IPS DF 4.7 (cell line): ENCODE results near the gene TEX51.

Source experiments
- DNase-seq: peaks from one replicate; pipeline ENCODE4 v3.0.0-alpha.2; 2013; ENCODE audit warnings: low spot score; ENCODE audit errors: extremely low read depth

TEX51 gene

DNA sequence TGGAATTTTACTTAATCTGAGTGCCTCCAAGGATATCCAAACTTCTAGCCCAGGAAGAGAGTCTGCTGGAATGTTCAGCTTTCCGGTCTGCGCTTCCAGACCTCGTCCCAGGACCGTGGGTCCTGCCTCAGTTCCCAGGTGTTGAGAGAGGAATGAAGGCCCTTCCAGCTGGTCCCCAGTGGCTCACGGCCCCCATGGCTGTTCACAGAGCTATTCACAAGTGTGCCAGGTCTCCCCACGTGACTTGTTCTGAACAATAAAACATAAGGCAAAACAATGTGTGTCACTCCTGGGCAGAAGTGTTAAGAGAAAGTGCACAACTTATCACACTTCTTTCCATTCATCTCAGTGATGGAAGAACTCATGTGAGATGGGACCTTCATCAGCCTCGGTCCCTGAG is 20.1 kb upstream of the TEX51 start:
- no peak for DNase-seq

DNA sequence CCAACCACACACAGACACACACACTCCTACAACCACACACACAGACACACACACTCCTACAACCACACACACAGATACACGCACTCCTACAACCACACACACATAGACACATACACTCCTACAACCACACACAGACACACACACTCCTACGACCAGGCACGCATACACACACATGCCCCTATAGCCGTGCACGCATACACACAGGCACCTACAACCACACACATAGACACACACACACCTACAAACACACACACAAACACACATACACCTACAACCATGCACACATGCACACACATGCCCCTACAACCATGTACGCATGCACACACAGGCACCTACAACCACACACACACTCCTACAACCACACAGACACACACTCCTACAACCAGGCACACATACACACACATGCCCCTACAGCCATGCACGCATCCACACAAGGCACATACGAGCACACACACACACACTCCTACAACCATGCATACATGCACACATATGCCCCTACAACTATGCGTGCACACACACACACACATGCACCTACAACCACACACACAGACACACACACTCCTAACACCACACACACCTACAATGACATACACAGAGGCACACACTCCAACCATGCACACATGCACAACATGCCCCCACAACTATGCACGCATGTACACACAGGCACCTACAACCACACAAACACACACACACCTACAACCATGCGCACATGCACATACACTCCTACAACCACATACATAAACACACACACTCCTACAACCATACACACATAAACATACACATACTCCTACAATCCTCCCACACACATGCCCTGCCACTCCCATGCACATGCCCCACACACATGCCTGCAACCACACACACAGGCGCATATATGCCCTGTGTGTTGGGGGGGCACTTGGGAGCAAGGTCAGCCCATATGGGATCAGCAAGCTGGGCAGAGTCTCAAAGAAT is 19.1 kb upstream of the TEX51 start:
- no peak for DNase-seq

DNA sequence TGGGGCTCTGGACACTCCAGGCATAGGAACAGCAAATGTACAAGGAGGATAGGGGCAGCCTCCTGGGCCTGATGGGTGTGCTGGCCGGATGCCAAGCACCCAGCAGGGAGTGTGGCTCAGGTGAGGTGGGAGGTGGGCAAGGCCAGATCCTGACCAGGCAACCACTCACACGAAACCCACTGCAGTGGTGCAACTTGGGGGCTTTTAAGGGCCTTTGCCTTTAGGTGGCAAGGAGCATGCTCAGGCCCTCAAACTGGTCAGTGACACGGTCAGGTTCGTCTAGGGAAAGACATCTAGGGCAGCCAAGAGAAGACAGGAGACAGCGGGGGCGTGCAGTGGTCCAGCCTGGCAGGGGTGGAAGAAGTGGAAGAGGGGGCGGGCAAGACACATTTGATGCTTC is 18.4 kb upstream of the TEX51 start:
- DNase-seq: no peak

DNA sequence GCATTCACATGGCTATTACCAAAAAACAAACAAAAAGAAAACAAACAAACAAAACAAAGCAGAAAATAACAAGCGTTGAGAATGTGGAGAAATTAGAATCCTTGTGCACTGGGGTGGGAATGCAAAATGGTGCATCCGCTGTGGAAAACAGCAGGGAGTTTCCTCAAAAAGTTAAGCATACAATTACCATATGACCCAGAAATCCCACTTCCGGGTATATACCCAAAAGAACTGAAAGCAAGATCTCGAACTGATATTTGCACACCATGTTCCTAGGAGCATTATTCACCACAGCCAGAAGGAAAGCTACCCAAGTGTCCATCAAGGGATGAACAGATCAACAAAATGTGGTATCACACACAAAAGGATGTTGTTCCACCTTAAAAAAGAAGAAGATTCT is 17.9 kb upstream of the TEX51 start:
- no peak for DNase-seq

DNA sequence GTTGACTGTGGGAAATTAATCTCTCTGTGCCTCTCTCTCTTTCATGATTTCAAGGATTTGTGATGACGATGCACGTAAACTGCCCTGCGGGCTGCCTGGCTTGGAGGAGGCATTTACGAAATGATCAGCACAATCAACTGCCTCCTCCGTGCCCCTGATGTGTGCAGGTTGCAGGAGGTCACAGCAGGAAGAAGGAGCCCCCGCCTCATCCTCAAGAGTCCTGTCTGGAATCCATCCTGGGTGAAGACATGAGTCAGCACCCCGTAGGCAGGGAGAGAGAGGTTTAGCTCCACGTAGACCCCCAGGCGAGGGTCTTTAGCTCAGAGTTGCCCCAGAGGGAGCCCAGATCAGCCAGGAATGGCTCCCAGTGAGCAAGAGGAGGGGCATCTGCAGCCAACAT is 17.1 kb upstream of the TEX51 start:
- DNase-seq: no peak

DNA sequence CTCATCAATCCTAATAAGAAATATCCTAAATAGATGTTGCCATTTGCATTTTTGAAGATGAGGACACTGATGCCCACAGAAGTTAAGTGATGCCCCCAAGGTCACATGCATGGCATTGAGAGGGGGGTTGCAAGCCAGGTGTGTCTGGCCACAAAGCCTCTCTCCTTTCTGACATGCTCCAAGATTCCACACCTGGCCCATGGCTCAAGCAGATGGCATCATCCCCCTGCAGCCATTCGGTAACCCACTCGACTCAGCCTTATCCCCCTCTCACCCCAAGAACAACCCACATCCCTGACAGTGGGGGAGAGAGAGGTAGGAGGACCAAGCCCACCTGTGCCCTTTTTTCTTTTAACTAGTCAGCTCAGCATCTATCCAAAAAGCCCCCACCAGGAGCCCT is 16.5 kb upstream of the TEX51 start:
- no peak for DNase-seq

DNA sequence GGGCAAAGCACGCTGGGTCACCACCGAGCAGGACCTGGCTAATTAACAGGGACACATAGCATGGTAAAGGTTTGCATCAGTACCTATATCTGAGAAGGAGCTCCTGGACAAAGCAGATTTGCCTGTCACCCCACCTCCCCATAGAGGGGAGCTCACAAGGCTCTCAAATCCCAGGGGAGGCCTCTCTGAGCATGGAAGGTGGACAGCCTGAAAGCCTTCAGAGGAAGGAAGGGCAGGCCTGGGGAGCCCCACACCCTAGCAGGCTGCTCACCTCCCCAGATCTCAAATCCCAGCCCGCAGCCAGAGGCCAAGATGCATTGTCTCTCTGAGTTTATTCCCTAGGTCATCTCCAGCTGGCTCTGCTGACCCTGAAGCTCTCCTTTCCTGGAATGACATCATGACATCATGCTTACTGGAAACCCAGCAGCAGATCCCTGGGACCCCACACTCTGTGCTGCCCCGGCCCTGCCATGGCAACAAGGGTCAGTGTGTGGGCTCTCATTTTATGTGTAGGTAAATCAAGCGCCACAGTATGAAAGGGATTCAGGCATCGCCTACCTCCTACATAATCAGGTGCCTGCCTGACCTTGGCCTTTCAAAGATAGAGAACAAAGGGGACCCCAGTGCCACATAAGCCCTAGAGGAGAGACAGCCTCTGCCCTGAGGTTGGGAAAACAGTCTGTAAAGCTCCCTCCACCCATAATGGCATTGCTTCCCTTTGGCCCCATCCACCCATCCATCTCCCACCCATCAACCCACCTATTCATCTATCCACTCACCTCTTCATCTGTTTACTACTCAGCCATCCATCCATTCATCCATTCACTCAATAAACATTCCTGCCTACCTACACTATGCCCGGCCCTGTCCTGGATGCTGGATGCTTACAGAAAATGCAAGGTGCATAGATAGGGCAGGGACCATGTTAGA is 15.7 kb upstream of the TEX51 start:
- no peak for DNase-seq

DNA sequence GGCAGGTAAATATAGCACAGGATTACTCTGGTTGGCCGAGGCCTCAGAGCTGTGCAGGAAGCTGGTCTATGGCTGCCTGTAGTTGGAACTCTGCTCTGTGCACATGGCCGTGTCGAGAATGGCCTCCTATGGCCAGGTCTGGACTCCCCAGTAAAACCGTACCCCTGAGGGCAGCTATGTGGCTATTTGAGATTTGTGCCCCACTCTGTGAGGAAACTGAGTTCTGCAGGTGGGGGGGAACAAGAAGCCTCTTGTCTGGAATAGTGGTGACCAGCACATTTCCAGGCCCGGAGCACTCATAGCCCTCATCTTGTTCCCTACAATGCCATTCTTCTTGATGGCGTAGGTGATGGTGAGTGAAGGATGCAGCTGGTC is 15.0 kb upstream of the TEX51 start:
- DNase-seq: no peak

DNA sequence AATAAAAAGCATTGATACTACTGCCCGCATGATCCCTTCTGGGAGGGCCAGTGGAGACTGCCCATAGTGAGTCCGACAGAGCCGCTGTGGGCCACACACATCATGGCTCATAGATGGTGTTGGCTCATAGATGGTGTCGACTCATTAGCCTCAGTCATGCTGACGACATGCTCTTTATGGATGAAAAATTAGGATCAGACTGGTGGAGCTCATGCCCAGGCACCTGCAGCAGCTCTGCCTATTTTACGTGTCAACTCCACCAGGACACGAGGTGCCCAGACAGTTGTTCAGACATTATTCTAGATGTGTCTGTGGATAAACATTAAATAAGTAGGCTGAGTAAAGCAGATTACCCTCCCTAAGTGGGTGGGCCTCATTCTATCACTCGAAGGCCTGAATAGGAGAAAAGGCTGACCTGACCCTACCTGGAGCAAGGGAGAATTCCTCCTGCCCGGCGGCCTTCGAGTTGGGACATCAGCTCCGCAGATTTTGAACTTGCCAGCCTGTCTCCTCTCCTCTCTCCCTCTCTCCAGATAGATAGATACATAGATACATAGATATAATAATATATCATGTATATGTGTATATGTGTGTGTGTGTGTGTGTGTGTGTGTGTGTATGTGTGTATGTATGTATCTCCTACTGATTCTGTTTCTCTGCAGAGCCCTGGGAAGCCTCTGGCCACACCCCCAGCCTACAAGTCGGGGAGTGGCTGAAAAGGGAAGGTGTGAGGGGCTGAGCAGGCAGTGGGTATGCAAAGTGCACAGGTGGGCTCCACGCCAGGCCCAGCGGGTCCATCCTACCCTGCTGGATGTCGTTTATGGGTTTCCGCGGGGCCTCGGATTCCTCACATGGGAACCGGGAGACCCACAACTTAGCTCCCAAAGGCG is 13.6 kb upstream of the TEX51 start:
- no peak for DNase-seq

DNA sequence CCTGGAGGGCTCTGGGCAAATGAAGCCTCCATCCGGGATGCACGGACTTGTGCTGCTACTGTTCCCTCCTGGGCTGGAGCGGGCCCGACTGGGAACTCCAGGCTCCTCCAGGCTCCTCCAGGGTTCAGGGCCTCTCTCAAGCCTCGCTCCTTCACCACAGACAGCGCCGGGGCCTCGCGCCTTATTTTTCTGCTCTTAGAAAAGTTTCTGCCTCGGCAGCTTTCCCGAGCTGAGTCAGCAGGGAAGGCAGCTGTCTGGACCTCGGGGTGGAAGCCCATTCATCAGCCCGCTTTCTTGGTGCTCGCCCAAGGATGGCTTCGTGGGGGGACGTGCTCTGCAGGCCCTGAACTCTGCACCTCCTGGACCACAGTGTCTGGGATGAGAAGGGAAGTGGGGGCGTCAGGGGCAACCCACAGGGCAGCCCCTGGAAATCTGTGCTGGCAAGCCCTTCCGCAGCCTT is 12.9 kb upstream of the TEX51 start:
- no peak for DNase-seq

DNA sequence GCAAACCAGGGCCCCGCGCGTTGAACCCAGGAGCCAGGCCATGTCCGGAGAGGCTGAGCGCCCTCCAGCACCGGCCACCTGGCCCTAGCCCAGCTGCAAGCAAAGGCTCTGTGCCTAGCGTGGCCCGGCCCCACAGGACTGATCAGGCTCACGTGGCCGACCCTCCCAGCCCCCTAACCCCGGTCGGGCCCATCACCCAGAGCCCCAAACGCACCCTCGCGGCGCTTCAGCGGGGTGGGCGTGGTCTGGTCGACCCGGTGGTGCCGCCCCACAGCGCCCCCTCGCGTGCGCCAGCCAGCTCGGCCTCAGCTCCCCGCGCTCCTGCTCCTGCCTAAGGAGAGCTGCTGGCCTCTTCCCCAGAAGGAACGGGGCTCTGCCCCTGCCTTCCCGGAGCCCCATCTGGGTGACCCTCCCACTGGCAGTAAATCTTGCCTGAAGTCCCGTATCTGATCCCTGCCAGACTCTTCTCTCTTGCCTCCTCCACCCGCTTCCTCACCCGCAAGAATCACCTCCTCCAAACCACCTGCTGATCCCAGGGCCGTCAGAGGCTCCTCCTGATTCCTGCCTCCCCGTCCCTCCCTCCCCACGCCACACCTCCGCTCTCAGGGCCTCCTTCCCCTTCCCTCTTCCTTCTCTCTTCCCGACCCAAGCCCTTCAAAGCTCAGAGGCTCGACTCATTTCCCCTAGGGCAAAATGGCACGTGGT is 12.3 kb upstream of the TEX51 start:
- peak; percentile 28 for DNase-seq

DNA sequence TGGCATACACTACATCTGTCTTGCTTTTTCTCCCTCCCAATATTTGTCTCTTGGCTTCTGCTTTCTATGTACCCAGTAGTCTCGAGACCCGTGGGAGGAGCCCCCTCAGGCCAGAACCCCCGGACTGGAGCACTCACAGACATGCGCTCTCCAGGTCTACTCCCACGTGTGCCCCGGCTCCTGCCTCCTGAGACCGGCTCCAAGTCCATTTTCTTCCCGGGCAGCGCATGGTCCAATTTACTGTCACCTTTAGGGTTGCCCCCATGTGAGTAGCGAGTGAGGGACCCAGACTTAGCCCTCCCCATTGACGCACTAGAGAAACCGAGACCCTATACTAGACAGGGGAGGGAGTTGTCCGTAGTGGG is 11.8 kb upstream of the TEX51 start:
- no peak for DNase-seq

DNA sequence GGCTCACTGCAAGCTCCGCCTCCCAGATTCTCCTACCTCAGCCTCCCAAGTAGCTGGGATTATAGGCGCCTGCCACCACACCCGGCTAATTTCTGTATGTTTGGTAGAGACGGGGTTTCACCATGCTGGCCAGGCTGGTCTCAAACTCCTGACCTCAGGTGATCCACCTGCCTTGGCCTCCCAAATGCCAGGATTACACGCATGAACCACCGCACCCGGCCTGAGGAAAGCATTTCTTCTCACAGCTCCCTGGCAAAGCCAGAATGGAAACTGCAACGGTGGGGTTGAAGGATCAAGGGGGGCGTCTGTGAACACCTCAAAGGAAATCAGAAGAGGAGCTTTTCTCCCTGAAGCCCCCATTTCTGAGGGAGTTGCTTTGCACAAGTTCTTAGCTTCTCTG is 11.2 kb upstream of the TEX51 start:
- DNase-seq: no peak

DNA sequence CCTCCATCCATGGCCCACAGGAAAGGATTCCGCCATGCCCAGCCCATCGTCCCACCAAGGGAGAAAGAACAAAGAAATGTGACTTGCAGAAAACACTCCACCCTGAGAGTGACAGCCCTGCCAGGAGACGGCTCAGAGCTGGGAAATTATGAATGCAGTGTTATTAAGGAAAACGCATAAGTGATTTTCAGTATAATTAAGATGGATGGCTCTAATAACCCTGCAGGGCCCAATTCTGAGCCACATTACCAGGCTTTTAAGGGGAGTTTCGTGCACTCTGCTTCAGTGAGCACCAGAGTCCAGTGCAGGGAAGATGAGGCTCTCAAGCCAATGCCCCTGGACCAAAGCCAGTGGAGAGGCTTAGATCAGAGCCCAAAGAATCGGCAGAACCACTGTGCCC is 10.6 kb upstream of the TEX51 start:
- no peak for DNase-seq

DNA sequence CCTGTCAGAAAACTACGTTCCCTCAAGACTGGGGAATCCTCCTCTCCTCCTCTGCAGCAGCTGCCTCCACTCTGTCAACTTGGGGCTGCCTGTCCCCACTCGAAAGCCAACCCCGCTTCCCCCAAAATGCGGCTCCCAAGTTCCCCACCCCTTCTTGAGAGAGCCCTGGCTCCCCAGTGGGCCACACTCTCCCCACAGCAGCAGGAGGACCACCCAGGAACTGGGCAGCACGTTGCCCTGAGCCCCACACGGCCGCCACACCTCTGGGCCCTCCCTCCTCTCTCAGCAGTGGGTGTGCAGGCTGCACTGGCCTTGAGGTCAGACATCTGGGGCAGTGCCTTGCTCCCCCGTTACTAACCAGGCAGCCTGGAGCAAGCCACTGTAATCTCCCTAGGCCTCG is 9.6 kb upstream of the TEX51 start:
- no peak for DNase-seq

DNA sequence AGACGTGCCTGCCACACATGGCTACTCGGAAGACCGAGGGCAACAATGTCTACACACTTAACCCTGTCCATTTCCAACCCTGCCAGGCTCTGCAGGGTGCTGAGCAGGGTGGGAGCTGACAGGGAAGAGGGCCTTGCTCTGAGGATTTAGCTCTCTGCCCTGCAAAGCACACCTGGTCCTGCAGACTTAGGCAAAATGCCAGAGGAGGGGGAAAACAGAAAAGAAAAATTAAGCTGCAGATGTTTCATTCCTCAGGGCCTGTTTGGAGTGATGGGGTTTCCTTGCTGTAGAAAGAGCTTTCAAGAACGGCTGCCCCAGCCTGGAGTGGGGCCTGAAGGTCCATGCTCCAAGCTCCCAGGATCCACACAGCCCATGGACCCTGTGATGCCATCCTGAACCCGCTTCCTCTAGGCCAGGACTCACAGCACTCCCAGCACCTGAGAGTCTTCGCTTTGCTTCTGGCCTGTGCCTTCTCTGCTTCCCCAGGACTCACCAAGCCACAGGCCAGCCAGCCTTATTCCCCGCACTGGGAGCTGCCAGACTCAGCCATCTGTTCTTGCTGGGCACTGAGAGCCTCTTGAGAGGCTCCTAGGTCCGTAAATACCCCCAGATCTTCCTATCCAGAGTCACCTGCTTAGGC is 9.1 kb upstream of the TEX51 start:
- DNase-seq: no peak

DNA sequence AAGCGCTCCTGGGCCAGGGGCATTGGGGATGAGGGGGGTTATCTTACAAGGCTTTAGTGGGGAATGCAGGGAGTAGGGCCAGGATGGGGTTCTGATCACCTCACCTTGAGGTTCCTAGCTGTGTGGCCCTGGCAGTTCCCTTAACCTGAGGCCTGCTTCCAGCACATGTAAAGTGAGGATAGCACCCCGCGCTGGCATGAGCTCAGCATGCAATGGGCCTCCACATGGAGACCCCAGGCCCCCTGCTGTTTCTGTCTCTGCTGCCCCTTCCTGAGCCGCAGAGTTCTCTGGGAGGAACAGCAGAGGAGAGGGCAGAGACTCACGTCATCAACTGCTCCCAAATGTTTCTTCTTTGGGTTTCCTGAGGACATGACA is 8.6 kb upstream of the TEX51 start:
- DNase-seq: no peak

DNA sequence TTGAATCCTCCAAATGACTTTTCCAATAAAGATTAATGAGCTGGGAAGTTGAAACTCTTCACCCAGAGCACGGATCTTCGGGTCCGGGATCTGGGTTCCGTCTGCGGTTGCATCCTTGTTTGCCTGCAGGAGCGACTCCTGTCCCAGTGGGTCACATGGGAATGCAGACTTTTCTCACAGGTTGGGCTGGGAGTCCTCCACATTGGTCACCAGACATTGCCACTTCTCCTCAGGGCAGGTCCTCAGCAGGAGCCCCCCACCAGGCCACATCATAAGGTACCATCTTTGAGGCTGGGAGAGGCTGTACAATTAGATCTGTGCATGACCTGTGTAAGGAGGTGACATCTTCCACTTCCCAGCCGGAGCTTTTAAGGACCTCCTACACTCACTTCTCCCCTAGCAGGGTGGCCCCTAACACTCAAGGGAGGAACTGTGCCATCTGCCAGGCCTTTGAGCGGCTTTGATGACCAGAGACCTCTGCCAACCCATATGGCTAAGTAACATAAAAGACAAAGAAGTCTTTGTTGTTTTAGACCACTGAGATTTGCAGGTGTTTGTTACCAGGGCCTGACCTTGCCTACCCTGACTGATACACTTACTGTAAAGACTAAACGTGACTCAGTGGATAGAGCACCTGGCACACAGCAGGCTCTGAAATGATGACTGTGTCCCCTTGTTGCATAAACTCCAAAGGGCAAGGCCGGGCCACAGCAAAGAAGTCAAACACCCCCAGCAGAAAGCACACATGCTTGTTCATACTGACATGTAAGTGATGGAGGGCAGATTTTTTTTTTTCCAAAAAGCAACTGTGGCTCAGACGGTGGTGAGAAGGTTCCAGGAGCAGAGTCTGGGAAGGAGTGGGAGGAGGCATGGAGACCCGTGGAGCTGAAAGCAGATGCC is 7.9 kb upstream of the TEX51 start:
- no peak for DNase-seq
